ENCODE results near the gene TMEM63B. TPM values are rescaled to one million over a fixed set of nuclear protein-coding genes. Genes with fewer than 3 reads are reported as not detected.
A peak's percentile ranks its signal among the peaks of the same experiment; 100 is the strongest.

The TMEM63B gene
- total and polyA plus RNA-seq, 9 of the 15 experiments (the other 6 are each of a cell fraction or from before 2014, with no cell fraction given) = 0.14 to 39.4 (median 14.4) TPM

DNA sequence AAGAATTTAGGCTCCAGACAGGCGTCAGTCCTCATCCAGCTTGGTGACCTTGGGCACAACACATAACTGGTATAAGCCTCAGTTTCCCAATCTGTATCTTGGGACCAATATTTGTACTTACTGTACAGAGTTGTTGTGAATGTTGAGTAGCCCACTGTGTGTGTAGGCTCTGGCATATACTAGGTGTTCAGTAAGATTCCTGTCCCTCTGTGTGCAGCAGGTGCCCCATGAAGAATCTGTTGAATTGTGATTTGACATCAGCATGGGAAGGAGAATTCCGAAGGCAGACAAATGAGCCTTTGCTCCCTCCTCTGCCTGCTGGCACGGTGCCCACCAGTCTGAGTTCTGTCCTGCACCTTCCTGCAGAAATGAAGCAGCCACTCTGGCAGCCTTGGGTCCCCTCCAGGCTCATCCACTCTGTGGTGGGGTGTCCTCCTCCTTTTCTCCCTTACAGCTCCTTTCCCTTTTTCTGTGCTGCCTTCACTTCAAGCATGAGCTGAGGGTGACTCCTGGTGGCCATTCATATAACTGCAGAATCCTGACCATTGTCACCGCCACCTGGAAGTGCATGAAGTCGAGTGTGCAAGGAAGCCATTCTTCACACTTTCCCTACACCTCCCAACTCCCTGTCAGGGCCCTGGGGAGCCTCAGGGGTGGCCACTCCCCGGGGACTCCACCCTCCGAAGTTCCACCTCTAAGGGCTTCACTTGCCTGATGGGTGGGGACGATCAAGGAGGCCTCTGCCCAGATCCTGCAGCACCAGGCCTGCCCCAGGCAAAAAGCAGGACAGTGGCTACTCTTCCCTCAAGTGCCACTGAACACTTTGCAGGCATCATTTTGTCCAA, 48.3 kb upstream of the TMEM63B start (continued):
- TF ChIP-seq, protein P1, sequence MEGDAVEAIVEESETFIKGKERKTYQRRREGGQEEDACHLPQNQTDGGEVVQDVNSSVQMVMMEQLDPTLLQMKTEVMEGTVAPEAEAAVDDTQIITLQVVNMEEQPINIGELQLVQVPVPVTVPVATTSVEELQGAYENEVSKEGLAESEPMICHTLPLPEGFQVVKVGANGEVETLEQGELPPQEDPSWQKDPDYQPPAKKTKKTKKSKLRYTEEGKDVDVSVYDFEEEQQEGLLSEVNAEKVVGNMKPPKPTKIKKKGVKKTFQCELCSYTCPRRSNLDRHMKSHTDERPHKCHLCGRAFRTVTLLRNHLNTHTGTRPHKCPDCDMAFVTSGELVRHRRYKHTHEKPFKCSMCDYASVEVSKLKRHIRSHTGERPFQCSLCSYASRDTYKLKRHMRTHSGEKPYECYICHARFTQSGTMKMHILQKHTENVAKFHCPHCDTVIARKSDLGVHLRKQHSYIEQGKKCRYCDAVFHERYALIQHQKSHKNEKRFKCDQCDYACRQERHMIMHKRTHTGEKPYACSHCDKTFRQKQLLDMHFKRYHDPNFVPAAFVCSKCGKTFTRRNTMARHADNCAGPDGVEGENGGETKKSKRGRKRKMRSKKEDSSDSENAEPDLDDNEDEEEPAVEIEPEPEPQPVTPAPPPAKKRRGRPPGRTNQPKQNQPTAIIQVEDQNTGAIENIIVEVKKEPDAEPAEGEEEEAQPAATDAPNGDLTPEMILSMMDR (IDR thresholded peaks at IDR 0.05 in 2 of 3, conservative IDR thresholded peaks at IDR 0.05 in 1 of 3; ENCODE audit: insufficient read depth in 2 of 3, low read depth in 1 of 3, low read length in 3 of 3) = peak; percentile 93 to 99 (median 96)
- TF ChIP-seq ZNF143 (CRISPR knock-in tag; IDR thresholded peaks at IDR 0.05) = 0 out of 2 replicates have a peak, but pooled peaks have one; percentile 39
- TF ChIP-seq KAT2B (IDR thresholded peaks at IDR 0.05; ENCODE audit: low read depth, low read length) = no peak
- peak; percentile 59; the same call in 1 of the 2 replicates for TF ChIP-seq TARDBP (IDR thresholded peaks at IDR 0.05)
- no peak for TF ChIP-seq TFAM (CRISPR knock-in tag; conservative IDR thresholded peaks at IDR 0.05)
- no peak for TF ChIP-seq ZNF41 (CRISPR knock-in tag; conservative IDR thresholded peaks at IDR 0.05)
- TF ChIP-seq, protein P2, sequence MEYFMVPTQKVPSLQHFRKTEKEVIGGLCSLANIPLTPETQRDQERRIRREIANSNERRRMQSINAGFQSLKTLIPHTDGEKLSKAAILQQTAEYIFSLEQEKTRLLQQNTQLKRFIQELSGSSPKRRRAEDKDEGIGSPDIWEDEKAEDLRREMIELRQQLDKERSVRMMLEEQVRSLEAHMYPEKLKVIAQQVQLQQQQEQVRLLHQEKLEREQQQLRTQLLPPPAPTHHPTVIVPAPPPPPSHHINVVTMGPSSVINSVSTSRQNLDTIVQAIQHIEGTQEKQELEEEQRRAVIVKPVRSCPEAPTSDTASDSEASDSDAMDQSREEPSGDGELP (CRISPR knock-in tag; IDR thresholded peaks at IDR 0.05; ENCODE audit: borderline replicate concordance) = peak; percentile 55; the same call in 1 of the 2 replicates
- no peak for TF ChIP-seq HNRNPLL (IDR thresholded peaks at IDR 0.05; ENCODE audit: low read depth, low read length, poor library complexity, severe bottlenecking)
- no peak for TF ChIP-seq GTF2A2 (tag; IDR thresholded peaks at IDR 0.05)
- TF ChIP-seq, protein P3, sequence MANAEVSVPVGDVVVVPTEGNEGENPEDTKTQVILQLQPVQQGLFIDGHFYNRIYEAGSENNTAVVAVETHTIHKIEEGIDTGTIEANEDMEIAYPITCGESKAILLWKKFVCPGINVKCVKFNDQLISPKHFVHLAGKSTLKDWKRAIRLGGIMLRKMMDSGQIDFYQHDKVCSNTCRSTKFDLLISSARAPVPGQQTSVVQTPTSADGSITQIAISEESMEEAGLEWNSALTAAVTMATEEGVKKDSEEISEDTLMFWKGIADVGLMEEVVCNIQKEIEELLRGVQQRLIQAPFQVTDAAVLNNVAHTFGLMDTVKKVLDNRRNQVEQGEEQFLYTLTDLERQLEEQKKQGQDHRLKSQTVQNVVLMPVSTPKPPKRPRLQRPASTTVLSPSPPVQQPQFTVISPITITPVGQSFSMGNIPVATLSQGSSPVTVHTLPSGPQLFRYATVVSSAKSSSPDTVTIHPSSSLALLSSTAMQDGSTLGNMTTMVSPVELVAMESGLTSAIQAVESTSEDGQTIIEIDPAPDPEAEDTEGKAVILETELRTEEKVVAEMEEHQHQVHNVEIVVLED (CRISPR knock-in tag; IDR thresholded peaks at IDR 0.05) = 0 out of 2 replicates have a peak, but pooled peaks have one; percentile 13
- peak; percentile 28; the same call in 1 of the 2 replicates for TF ChIP-seq TEAD4 (IDR thresholded peaks at IDR 0.05; ENCODE audit: low read length)
- no peak for TF ChIP-seq TEAD4 (CRISPR knock-in tag; IDR thresholded peaks at IDR 0.05; ENCODE audit: borderline replicate concordance)
- no peak for TF ChIP-seq STAT5B (CRISPR knock-in tag; IDR thresholded peaks at IDR 0.05)
- no peak for TF ChIP-seq ZNF431 (CRISPR knock-in tag; IDR thresholded peaks at IDR 0.05)
- 0 out of 2 replicates have a peak, but pooled peaks have one; percentile 29 for TF ChIP-seq ZNF583 (CRISPR knock-in tag; IDR thresholded peaks at IDR 0.05)
- TF ChIP-seq EHMT2 (IDR thresholded peaks at IDR 0.05) = no peak
- TF ChIP-seq, protein P4, sequence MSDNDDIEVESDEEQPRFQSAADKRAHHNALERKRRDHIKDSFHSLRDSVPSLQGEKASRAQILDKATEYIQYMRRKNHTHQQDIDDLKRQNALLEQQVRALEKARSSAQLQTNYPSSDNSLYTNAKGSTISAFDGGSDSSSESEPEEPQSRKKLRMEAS (CRISPR knock-in tag; IDR thresholded peaks at IDR 0.05) = no peak
- no peak; the same call in 1 of the 2 replicates for TF ChIP-seq ZNF766 (CRISPR knock-in tag; conservative IDR thresholded peaks at IDR 0.05)
- peak; percentile 49 for TF ChIP-seq ZFP36 (IDR thresholded peaks at IDR 0.05; ENCODE audit: low read depth, low read length, partially characterized antibody)
- TF ChIP-seq ZNF354B (CRISPR knock-in tag; IDR thresholded peaks at IDR 0.05) = 0 out of 2 replicates have a peak, but pooled peaks have one; percentile 9
- TF ChIP-seq ZNF232 (CRISPR knock-in tag; IDR thresholded peaks at IDR 0.05) = no peak
- no peak for TF ChIP-seq HIVEP1 (CRISPR knock-in tag; IDR thresholded peaks at IDR 0.05)
- TF ChIP-seq HEY1 (CRISPR knock-in tag; IDR thresholded peaks at IDR 0.05; ENCODE audit: borderline replicate concordance) = no peak; the same call in 1 of the 2 replicates
- no peak for TF ChIP-seq DDX20 (tag; IDR thresholded peaks at IDR 0.05; ENCODE audit: low read depth)
